CD4-positive, alpha-beta T cell treated with Interleukin-1 beta for 1 hour (primary cell): ENCODE data around the gene KCNIP4.

Source experiments
- DNase-seq, 2 donors: peaks; one replicate each; pipeline ENCODE4 v3.0.0-alpha.2; 2020 to 2022

The KCNIP4 gene

DNA sequence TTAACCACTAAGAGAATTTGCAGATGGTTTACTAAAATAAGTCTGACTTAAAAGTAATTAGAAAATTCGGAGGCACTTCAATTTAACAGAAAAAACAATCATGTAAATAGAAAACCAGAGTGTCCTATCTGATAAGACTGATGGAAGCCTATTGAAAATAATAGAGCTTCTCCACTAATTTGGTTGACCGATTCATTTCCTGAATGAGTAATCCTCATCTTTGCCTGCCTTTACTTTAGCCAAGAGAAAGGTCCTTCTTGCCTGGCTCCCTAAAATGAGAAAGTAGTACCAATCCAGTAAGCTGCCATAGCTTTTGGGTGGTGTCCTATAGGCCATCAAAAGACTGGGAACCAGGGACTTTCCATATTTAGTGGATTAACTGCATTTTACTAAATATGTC is 48.4 kb downstream of the KCNIP4 start:
- no peak for DNase-seq

DNA sequence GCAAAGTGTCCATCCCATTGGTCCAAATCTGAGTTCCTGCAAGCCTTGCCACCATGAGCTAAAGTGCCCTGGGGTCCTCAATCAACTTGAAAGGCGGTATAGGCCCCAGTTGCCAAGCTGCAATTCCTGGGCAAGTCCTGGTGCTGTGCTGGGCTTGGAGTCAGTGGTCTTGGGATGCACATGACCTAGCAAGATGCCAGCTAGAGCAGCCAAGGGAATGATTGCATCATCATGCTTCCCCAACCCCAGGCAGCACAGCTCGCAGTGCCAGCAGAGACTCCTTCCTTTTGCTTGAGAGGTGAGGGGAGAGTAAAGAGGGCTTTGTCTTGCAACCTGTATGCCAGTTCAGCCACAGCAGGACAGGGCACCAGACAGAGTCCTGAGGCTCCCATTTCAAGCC is 50.5 kb downstream of the KCNIP4 start:
- DNase-seq: no peak

DNA sequence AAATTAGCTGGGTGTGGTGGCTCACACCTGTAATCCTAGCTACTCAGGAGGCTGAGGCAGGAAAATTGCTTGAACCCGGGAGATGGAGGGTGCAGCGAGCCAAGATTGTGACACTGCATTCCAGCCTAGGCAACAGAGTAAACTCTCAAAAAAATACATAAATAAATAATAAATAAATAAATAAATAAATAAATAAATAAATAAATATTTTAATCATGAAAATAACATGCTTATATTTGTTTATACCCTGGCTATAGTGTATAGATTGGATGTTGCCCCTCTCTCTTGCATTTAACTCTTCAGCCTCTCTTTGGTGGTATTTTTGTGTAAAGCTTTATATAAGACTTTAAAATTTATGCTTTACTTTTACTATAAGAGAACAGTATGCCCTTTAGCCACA is 51.8 kb downstream of the KCNIP4 start:
- no peak for DNase-seq

DNA sequence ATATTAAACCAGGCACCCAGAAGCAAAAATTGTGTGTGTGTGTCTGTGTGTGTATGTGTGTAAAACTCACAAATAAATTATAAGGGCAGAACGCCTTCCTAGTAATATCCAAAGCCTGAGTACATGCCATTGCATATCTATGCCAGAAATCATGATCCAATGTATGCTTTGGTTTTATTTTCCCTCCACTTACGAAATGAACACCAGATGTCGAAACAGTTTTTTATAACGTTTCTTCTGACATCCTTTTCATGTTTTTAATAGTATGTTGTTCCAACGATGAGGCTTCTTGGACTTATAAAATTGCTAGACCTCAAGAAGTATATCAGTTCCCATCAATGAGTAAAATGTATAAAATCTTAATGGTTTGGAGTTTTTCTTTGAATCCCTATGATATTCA is 55.4 kb downstream of the KCNIP4 start:
- no peak for DNase-seq

- DNase-seq: no peak
Measured at GRCh38 chr4:21890231-21890630, 58.3 kb downstream of the KCNIP4 start.

DNA sequence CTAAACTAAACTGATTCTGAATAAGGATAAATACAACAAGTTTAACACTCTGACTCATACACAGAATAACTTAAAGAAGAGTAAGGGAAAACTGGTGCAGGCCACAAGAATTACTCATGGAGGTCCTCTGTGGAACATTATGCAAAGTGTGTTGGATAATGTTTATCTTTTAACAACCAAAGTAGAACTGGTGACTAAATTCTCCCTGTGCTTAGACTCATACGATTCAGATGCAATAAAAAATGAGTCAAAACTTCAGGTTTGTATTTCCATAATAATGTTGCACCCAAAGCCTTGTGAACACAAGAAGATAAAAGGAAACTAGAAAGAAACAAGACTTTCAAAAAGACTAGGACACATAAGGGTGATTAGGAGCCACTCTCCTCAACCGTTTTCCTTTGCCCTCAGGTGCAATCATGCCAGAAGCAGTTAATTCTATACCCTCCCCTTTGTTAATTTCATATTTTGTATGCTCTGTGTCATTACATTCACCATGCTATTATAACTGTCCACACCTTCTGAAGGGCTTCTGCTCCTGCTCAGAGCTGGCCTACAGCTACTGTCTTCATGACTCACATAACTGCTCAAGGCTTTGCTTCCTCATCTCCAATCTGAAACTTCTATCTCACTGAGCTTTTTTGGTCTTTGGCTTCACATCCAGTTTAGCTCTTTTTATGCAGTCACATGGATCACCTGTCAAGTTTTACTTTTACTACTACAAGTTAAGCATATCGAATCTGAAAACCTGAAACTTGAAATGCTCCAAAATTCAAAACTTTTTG is 60.2 kb downstream of the KCNIP4 start:
- no peak for DNase-seq

DNA sequence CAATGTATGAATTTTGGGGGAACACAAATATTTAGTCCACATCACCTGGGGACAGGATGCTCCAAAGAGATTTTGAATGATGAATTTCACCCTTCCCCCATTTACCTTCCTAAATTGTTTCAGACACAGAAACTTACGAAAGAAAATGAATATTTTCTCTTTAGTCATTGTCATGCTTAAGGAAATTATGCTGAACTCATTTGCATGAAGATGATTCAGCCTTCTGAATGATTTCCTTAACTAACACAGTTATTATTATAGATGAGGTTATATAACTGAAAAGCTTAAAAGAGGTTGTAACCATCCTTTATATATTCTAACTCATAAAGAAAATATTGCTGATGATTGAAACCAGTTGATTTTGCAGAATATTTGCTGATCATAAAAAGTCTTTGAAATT is 61.1 kb downstream of the KCNIP4 start:
- DNase-seq: no peak

DNA sequence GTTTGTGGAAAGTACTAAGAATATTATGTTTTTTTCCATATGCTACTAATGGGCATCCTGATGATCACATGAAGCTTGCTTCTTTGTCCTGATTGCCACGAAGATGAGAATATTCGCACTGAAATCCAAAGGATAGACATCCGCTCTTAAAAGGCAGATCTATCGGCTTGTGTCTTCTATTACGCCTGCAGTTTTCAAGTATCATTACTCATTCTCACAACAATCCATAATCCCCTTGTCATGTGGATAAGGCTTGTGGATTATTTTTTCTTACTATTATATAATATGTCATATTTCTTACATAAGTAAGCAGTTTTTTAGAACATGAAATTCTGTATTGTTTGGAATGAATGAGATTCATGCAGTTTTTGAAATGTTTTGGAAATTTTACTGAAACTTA is 62.8 kb downstream of the KCNIP4 start:
- DNase-seq: no peak

- DNase-seq: no peak
Measured at GRCh38 chr4:21885241-21885640, 63.3 kb downstream of the KCNIP4 start.

DNA sequence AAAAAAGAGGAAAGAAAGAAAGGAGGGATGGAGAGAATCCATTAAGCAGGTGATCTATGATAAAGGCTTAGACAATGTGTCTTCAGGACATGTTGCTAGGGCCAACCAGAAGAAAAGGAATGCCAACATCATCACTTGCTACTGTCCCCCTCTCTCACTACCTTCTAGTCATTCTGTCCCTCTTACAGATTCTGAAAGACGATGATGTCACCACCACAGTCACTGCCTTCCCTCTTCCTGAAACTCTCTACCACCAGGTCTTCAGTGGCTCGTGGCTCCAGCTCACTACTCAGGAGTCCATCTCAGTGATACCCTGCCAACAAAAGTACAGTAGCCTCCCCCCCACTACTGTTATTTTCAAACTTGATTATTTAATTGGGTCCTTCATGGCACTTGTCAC is 64.0 kb downstream of the KCNIP4 start:
- no peak for DNase-seq

GRCh38 chr4:21882051-21882839 is 66.3 kb downstream of the KCNIP4 start:
- no peak for DNase-seq

DNA sequence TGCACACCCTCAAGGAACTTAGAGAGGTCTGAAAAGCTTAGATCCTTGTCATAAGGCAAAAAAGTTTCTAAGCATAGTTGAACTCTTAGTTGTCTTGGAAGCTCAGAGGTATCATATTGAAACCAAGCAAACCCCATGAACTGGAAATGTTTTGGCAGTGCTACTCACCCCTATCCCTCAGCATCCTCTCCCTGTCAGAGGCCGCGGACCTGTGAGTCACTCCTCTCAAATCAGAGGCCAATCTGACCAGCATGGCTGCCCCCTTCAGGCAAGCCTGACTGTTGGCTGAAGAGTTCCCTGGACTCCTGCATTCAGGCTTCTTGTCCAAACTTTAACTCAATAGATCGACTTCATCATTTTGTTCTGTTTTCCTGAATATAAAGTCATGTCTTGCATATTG is 69.4 kb downstream of the KCNIP4 start:
- DNase-seq: no peak

GRCh38 chr4:21876711-21877110 is 71.9 kb downstream of the KCNIP4 start:
- no peak for DNase-seq

DNA sequence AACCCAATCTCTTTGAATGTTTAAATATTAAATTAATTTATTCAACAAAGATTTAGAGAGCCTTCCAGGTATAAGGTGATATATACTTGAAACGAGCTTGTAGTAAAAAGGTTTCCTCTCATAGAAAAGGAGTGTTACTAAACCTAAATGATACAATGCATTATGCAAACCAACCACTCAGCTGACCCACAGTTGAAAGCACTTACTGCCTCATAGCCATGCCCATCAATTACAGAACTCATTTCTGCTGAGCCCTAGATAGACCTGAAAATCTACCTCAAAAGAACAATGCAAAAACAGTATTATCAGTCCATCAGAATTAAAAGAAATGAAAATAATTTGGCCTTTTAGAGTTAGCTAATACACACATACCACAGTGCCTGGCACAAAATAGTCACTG is 75.4 kb downstream of the KCNIP4 start:
- DNase-seq: no peak

GRCh38 chr4:21872101-21872500 is 76.5 kb downstream of the KCNIP4 start:
- DNase-seq: no peak

- no peak for DNase-seq
Measured at GRCh38 chr4:21869978-21870745, 78.4 kb downstream of the KCNIP4 start.

DNA sequence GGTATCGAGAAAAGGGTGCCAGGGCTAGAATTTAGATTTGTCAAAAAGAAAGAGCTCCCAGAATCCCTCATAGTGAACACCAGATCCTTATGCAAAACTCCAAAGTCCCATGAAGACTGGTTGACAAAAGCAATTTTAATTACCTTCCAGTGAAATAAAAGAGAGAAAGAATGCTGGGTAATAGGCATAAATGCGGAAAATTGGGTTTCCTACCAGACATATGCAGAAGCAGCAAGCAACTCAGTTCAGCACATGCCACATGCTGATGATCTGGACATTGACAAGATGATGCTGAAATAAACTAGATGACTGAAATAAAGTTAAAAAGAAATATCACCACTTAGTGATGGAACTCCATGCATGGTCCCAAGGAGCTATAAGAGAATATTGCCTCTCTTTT is 83.9 kb downstream of the KCNIP4 start:
- no peak for DNase-seq

GRCh38 chr4:21862917-21863316 is 85.7 kb downstream of the KCNIP4 start:
- DNase-seq: no peak

- DNase-seq: no peak
Measured at GRCh38 chr4:21858971-21859370, 89.6 kb downstream of the KCNIP4 start.

- no peak for DNase-seq
Measured at GRCh38 chr4:21856754-21857153, 91.8 kb downstream of the KCNIP4 start.

DNA sequence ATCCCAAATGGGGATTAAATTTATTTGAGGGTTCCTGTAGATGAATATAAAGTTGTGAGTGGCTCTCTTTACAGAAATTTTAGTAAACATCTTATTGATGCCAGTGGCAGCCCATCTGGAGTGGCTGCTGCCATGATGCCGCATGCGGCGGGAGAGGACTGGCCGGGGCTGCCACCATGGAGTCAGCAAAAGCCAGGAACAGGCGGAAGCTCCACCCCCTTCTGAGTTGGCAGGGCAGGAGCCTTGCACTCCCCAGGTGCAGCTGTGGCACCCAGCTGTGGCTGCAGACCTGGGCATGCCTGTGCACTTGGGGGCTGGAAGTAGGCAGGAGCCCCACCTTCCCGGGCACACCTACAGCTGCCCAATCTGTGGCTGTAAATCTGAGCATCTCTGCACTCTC is 92.3 kb downstream of the KCNIP4 start:
- DNase-seq: no peak

- no peak for DNase-seq
Measured at GRCh38 chr4:21849077-21849476, 99.5 kb downstream of the KCNIP4 start.

DNA sequence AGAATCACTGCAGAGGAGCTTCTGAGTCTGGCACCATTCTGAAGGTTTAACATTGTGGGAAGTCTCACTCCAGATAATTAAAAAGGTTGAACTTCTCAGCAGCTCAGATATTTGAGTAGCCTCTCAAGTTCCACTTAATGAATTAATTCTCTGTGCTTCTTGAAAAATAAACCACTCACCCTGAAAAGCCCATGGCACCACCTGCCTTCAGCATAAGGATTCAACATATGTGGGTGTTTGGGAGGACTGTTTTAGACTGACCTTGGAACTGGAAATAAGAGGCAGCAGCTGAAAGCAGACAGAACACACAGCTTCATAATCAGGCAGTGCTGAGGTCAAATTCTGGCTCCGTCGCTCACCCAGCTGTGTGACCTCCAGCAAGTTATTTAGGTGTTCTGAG is 100.6 kb downstream of the KCNIP4 start:
- DNase-seq: no peak

DNA sequence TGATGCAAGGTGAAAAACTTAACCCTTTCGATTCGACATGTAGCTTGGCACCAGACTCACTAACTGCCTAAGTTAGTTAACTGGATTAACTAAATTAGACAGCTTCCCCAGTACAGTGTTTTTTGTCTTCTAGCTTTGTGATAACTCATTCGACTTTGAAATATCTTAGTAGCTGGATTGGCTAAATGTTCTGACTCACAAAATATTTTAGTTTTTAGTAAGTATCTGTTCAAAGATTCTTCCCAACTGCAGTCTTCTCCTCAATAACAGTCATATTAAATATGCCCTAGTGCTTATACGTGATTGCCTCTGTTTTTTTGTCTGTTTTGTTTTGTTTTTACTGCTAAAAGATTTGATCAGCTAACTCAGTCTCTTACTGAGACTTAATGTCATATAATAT is 102.9 kb downstream of the KCNIP4 start:
- no peak for DNase-seq
